GM19324 (cell line): ENCODE results near the gene JUNB.
"Not testable (repeated sequence)": the region's sequence is repeated elsewhere in the genome, so short reads cannot be mapped to it uniquely, and the experiment has no call there.

Experiments used
- ATAC-seq: cut with Tn5 transposase; IDR thresholded peaks from one replicate; pipeline ENCODE4 v1.9.1; 2021; ENCODE audit warnings: mild to moderate bottlenecking, moderate library complexity; ENCODE audit not compliant: unreplicated experiment, low FRiP score

Gene JUNB

DNA sequence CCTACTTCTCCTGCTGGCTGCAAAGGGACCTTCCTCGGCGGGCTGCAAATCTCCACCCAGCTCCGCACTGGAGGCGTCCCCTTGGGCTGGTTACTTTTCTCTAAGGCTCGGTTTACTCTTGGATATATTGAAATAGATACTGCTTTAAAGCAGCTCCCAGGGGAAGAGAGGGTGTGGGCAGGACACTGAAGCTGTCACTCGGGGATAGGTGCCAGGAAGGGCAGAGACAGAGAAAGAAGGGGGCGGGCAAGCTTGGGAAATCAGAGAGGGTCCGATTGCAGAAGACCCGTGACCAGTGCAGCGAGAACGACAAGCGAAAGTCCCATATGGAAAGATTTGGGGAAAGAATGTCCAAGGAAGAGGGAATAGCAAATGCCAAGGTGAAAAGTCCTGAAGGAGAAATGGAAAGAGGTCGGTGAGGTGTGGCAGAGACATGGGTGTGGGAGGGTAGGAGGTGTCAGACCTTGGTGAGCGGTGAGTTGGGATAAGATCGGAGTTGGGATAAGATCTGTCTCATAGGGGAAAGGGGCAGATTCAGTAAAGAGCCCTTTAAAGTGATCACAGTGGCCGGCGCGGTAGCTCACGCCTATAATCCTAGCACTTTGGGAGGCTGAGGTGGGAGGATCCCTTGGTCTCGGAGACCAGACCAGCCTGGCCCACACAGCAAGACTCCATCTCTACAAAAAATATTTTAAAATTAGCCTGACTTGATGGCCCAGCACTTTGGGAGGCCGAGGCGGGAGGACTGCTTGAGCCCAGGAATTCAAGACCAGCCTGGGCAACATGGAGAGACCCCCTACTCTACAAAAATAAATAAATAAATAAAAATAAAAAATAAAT lies 11.2 kb downstream of the JUNB start:
- no peak for ATAC-seq

DNA sequence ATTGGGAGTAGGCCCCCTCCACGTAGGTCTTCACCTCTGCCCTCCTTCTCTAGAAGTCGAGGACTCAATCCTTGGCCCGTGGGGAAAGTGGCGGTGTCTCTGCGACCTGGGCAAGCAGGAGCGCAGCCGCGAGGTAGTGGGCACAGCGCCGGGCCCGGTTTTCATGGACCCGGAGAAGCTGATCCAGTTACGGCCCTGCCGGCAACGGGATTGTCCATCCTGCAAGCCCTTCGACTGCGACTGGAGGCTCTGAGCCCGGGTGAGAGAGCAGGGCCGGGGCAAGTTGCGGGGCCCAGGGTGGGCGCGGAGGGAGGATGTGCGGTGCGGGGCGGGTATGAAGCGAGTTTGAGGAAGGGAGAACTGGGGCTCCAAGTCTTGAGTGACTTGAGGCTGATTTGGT lies 12.8 kb downstream of the JUNB start:
- ATAC-seq: no peak

DNA sequence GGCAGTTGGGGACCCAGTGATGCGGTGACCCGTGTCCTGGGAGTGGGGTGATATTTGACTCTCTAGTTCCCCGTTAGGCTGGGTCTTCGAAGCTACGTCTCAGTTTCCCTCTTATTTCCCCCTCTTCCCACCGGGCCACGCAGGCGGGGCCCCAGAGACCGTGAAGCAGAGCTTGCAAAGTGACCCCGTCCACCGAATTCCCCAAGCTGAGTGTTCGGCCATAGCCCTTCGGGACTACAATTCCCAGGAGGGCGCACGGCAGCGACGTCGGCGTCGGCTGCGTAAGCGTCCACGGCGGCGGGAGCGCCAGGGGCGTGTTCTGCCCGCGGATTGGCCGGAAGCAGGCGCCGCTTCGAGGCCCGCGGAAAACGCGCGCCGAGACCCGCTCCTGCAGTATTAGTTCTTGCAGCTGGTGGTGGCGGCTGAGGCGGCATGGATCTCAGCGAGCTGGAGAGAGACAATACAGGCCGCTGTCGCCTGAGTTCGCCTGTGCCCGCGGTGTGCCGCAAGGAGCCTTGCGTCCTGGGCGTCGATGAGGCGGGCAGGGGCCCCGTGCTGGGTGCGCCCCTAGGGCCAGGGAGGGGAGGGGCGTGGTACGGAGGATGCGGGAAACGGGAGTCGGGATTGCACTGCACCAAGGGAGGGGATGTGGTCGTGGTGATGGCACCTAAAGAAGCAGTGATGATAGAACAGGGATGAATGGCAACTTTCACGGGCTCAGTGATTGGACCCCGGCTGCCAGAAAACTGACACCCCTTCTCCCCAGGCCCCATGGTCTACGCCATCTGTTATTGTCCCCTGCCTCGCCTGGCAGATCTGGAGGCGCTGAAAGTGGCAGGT lies 15.2 kb downstream of the JUNB start, which contains the start of gene RNASEH2A:
TSS of gene RNASEH2A (plus strand) at position 343 of the 840 bp plus-strand sequence. CDS start at position 433, 90 bp downstream.
- peak; percentile 79 for ATAC-seq

DNA sequence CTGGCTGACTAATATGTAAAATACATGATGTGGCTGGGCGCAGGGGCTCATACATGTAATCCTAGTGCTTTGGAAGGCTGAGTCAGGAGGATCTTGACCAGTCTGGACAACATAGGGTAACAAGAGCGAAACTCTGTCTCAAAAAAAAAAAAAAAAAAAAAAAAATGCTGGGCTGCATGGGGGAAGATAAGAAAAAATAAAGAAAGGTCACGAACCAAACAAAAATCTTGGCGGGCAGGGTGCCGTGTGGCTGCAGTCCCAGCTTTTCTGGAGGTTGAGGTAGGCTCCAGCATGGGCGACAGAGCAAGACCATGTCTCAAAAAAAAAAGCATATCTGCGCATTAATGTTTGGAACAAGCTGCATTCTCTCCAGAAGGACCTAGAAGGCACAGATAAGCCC lies 23.8 kb downstream of the JUNB start:
- ATAC-seq: no peak

- not testable (repeated sequence) for ATAC-seq
Measured at GRCh38 chr19:12817188-12817587, 25.9 kb downstream of the JUNB start.

- ATAC-seq: not testable (repeated sequence)
Measured at GRCh38 chr19:12817810-12818209, 26.5 kb downstream of the JUNB start.

DNA sequence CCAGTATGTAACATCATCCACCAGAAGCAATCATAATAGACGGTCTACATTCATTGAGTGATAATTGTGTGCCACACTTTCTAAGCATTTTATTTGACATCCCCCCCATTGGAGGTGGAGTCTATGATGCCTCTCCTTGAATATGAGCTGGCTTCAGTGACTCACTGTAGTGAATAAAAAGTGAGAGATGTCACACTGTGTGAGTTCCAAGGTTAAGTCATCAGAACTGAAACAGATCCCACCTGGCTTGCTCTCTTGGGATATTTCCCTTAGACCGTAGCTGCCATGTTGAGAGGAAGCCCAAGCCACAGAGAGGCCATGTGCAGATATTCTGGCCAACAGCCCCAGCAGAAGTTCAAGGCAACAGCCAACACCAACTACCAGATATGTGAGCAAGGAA lies 30.5 kb downstream of the JUNB start:
- ATAC-seq: no peak

DNA sequence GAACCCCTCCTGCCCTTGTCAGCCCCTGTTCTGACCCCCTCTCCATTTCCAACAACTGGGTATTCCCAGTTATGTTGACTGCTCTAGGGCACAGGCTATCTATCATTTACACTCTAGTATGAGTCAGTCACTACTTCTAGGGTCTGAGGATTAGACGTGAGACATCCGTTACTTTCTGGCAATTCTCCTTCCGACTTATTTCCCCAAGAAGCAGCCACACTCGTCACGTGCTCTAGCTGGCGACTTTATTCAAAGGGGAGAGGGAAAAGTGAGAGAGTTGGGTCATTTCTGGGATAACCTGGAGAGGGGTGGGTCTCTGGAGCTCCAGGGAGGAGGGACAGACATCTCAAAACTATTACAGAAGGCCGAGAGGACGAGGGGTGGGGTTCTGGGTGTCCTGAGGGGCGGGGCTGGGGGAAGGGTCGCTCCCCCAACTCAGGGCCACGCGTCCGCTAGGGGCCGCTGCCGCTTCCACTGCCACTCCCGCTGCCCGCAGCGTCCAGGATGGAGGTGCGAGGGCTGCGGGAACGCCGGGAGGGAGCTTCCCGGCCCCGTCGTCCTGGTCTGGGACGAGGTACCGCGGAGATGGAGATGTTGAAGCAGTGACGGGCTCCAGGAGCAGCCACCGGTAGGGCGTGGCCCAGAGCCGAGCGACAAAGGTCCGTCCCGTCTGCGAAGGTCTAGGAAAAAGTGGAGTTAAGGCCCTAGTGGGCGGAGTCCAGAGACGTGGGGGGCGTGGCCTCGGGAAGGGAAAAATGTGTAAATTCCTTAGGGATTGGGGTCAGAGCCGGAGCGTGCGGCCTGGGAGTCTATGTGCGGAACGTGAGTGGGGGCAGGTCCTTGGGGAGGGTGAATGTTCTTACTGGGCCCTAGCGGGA lies 34.2 kb downstream of the JUNB start:
- ATAC-seq: no peak

DNA sequence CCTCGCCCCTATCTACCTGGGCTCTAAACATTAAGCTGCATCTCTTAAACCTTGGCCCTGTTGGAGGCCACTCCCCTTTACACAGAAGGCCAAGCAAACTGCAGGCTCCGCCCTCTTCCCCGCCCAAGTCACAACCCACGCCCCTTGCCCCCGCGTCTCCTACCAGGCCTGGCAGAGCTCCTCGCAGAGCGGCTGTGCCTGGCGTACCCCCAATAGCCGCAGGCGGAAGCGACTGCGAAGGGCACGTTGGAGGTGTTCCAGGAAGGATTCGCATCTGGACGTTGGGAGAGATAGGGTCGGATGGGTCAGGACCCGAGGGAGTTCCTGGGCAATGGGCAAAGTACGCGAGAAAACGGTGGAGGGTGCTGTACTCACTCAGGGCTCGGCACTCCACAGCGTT lies 37.2 kb downstream of the JUNB start:
- no peak for ATAC-seq

DNA sequence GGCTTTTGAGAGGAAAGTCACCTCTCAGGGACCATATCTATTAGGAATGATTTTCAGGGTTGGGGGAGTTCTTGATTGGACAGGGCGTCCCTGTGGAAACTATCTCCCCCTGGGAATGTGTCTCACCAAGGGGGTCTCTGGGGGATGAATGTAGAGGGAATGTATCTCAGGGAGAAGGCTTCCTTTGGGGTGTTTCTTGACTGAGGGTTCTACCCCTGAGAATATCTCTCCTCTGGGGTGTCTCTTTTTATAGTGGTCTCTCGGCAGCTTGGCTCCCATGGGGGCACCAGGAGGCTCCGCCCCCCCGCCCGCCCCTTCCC lies 42.1 kb downstream of the JUNB start:
- ATAC-seq: no peak

DNA sequence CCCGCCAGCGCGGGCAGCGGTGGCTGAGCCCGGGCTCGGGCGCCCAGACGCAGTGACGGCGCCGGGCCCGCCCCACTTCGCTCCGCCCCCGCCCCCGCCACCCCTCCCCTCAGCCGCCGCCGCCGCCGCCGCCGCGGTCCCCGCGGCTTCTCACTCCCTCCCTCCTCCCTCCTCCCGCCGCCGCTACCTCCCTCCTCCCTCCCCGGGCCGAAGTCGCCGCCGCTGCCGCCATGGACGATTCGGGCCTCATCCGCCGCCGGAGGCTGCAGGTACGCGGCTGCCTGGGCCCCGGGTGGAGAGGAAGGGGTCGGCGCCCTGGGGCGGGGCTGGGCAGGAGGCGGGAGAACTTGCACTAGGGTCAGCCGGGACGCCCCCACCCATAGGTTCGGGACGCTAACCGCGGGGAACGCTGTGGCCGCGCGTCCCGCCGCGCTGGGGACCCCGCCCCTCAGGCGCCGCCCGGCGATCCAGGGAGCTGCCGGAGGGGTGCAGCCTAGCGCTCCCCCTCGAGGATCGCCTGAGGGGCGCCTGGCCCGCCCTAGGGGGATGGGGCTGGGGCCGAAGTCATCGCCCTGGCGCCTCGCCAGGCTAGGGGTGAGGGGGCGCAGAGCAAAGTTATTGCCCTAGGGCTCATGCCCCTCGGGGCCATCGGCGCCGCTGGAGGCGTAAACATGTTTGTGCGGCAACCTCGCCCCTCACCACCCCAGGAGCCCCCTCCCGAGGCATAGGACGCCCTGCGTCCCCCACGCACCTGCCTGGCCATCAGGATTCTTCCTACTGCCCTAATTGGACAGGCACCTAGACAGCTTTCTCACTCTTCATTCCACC lies 42.7 kb downstream of the JUNB start:
- ATAC-seq: no peak

DNA sequence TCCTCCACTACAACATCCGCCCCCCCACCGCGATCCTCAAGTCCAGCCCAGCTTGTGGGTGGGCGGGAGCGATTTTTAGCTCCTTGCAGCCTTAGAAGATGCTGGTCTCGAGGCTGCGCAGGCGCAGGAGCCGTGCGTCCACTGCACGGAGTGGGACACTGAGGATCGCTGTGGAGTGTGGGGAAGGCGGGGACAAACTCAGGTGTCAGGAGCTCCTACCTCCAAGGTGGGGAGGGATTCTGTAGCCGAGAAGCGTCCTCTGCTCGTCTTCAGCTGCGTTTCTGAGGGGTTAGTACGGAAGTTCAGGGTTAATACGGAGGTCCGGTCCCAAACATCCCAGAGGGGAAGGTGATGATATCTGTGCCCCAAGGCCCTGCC lies 43.3 kb downstream of the JUNB start, which contains the start of gene RTBDN:
TSS of gene RTBDN (minus strand) at position 14 of the 378 bp plus-strand sequence. CDS start 4,600 bp downstream, outside the sequence.
- ATAC-seq: no peak

- no peak for ATAC-seq
Measured at GRCh38 chr19:12834976-12835757, 43.9 kb downstream of the JUNB start.

DNA sequence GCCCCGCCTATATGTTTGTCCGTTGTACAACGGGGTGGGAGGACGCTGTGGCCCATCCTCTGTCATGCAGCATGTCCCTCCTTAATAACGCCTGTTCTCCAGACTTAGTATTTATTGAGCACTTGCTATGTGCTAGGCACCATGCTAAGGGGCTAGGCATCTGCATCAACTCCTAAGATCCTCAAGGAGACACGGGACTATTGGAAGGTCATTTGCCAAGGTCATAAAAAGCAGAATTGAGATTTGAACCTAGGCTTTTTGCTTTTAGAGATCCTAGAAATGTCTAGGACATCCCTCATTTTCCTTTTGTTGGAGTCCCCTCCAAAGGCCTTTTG lies 45.2 kb downstream of the JUNB start:
- no peak for ATAC-seq

DNA sequence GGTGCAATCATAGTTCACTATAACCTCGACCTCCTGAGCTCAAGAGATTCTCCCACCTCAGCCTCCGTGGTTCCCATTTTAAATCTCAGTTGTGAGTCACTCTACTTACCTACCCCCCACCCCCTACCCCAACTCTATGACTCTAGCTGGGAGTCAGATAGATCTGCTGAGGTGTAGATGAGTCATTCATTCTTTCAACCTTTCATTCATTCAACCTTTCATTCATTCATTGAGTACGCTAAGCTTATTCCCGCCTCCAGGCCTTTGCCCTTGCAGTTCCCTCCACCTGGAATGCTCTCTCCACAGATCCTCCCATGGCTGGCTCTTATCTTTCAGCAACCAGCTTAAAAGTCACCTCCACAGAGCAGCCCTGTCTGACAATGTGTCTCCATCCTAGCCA lies 45.9 kb downstream of the JUNB start:
- ATAC-seq: no peak

DNA sequence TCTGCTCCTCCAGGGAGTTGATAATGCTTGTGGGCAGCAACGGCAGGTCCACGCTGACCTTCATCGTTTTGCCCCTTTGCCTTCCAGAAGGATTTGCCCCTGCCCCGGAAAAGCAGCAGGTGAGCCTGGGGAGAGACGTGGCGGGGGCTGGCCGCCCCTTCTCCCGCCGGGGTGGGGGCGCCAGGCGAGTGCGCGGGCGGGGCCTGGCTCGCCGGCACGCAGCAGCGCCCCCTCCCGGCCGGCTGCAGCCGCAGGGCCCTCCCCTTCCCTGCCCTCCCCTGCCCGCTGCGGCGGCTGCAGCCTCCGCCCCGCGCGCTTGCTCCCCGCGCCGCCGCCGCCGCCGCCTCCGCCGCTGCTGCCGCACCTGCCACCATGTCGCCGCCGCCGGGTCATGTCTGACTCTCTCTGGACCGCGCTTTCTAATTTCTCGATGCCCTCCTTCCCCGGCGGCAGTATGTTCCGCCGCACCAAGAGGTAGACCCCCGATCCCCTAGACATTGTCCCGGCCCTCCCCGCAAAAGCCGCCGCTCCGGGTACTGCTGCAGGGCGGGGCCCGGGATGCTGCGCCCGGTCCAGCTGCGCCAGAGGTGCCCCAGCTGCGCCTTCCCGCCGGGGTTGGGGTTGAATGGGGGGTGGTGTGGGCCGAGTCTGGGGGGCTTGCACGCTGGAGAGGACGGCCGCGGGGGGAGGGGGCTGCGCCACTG lies 47.0 kb downstream of the JUNB start, which contains the start of gene MAST1:
TSS of gene MAST1 (plus strand) at position 334 of the 704 bp plus-strand sequence. CDS start at position 392, 58 bp downstream.
- no peak for ATAC-seq

- ATAC-seq: no peak
Measured at GRCh38 chr19:12838886-12839756, 47.8 kb downstream of the JUNB start.
